Kidney (tissue), 14 donors: ENCODE measurements around the gene DPAGT1. TPM values are rescaled to one million over a fixed set of nuclear protein-coding genes. Genes with fewer than 3 reads are reported as not detected.

Experiments
- DNase-seq, 5 donors: peaks; one replicate each; pipeline ENCODE4 v3.0.0-alpha.2; 2013 to 2020
- FAIRE-seq: peaks from 2 replicates; lab custom pipeline; 2012; peaks lifted over from hg19 to GRCh38; lab: Jason Lieb, UNC
- H3K27ac ChIP-seq, 2 donors: one replicate each; pipeline ENCODE4 v1.7.0; 2013; ENCODE audit warnings: low read depth in 2 of 2, low read length in 2 of 2, inconsistent platforms in 1 of 2
- H3K27me3 ChIP-seq: one replicate; pipeline ENCODE4 v1.7.1; 2013; ENCODE audit warnings: low read length, inconsistent platforms; ENCODE audit not compliant: control insufficient read depth, insufficient read depth
- H3K36me3 ChIP-seq, 3 donors: one replicate each; pipeline versions ENCODE4 v1.7.0 to v1.7.1; 2013; ENCODE audit warnings: low read length in 3 of 3, control low read depth in 1 of 3, inconsistent platforms in 1 of 3; ENCODE audit not compliant: insufficient read depth in 3 of 3, control insufficient read depth in 2 of 3
- H3K4me1 ChIP-seq, 3 donors: one replicate each; pipeline versions ENCODE4 v1.7.0 to v1.7.1; 2013; ENCODE audit warnings: low read length in 3 of 3, inconsistent platforms in 1 of 3, low read depth in 1 of 3; ENCODE audit not compliant: control insufficient read depth in 2 of 3, insufficient read depth in 2 of 3
- H3K4me3 ChIP-seq, 3 donors: one replicate each; pipeline versions ENCODE4 v1.7.0 to v1.8.1; 2013; ENCODE audit warnings: low read length in 3 of 3, control low read depth in 1 of 3, inconsistent platforms in 1 of 3
- H3K9ac ChIP-seq, 3 donors: one replicate each; pipeline versions ENCODE4 v1.7.0 to v1.7.1; 2013; ENCODE audit warnings: low read length in 3 of 3, control low read depth in 1 of 3, inconsistent platforms in 1 of 3
- H3K9me3 ChIP-seq, 3 donors: one replicate each; pipeline versions ENCODE4 v1.7.0 to v1.7.1; 2013; ENCODE audit warnings: low read length in 3 of 3, control low read depth in 1 of 3, inconsistent platforms in 1 of 3; ENCODE audit not compliant: control insufficient read depth in 2 of 3, insufficient read depth in 1 of 3
- intact Hi-C: fragments of 100-400 bp; cut with DNase I; formaldehyde crosslinking; loops from one replicate; pipeline ENCODE4 v1.11.1; 2022
- polyA plus RNA-seq: library from polyadenylated mRNA; stranded (reverse); fragments of 350-450 nt; fragmentation: Illumina TruSeq; extraction: RNeasy Lipid Tissue Mini Kit (QIAGEN cat#74804); gene quantifications from one replicate; pipeline ENCODE4 v1.2.3, GENCODE V29; 2014; ENCODE audit warnings: low read depth, low replicate concordance; ENCODE audit not compliant: insufficient read depth
- total RNA-seq: library from RNA; stranded (reverse); fragmentation: NEBNext Ultra II Directional; extraction: Animal tissue kit (Norgen Biotek cat#: 25700); gene quantifications from one replicate; pipeline ENCODE4 v1.2.1, GENCODE V29; 2021
- TF ChIP-seq, protein P1 (sequence below): IDR thresholded peaks from 3 replicates; pipeline ENCODE4 v1.5.1; 2012; ENCODE audit warnings: mild to moderate bottlenecking, moderate library complexity, borderline replicate concordance; ENCODE audit not compliant: insufficient read depth; ENCODE audit errors: extremely low read depth
- donor health status: control.
- donor health status: control.
- donor health status: control.
- donor health status: control.
- donor health status: control.
- donor health status: DM: yes; HTN: yes; CAD: no.
- donor health status: Normal renal cell carcinoma (clear cell type).

DPAGT1 gene
- total and polyA plus RNA-seq, 2 donors from 2014 or later, result 34.8 to 41.0 TPM

GRCh38 chr11:119048644-119049043 lies 53.0 kb downstream of the DPAGT1 start:
- no peak overlapping the region for H3K27ac ChIP-seq
- peaks cover 0 to 63% (median 55%) of the 10 kb centered on the region in 3 donors for H3K36me3 ChIP-seq
- H3K27me3 ChIP-seq, result no peaks in the 10 kb centered on the region
- FAIRE-seq, result no peak
- TF ChIP-seq, protein P1, sequence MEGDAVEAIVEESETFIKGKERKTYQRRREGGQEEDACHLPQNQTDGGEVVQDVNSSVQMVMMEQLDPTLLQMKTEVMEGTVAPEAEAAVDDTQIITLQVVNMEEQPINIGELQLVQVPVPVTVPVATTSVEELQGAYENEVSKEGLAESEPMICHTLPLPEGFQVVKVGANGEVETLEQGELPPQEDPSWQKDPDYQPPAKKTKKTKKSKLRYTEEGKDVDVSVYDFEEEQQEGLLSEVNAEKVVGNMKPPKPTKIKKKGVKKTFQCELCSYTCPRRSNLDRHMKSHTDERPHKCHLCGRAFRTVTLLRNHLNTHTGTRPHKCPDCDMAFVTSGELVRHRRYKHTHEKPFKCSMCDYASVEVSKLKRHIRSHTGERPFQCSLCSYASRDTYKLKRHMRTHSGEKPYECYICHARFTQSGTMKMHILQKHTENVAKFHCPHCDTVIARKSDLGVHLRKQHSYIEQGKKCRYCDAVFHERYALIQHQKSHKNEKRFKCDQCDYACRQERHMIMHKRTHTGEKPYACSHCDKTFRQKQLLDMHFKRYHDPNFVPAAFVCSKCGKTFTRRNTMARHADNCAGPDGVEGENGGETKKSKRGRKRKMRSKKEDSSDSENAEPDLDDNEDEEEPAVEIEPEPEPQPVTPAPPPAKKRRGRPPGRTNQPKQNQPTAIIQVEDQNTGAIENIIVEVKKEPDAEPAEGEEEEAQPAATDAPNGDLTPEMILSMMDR, result no peak
- H3K9me3 ChIP-seq, result no peaks in the 10 kb centered on the region
- intact Hi-C loops, result no loop called here
- no peak overlapping the region for H3K4me3 ChIP-seq
- no peaks in the 10 kb centered on the region for H3K4me1 ChIP-seq
- no peak overlapping the region for H3K9ac ChIP-seq
- no peak for DNase-seq

DNA sequence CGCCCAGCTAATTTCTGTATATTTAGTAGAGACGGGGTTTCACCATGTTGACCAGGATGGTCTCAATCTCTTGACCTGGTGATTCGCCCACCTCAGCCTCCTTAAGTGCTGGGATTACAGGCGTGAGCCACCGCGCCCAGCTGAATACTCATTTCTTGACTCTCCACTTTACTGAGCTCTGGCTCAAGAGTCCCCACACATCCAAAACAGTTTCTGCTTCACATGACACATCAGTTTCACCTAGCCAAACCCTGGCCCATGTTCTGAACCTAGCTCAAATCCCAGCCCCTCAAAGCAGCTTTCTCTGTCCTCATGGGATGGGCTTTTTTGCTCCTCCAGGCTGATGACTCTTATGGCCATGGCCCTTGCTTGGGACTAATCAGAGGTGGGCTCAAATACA lies 54.4 kb downstream of the DPAGT1 start:
- H3K9ac ChIP-seq, result no peak overlapping the region
- H3K4me3 ChIP-seq, result no peak overlapping the region
- no peak overlapping the region for H3K27ac ChIP-seq
- H3K27me3 ChIP-seq, result no peaks in the 10 kb centered on the region
- peaks cover 0 to 51% (median 40%) of the 10 kb centered on the region in 3 donors for H3K36me3 ChIP-seq
- intact Hi-C loops, result no loop called here
- H3K9me3 ChIP-seq, result no peaks in the 10 kb centered on the region
- H3K4me1 ChIP-seq, result no peaks in the 10 kb centered on the region
- DNase-seq, result peak in 1 of 5 donors; percentile 24
- FAIRE-seq, result no peak
- TF ChIP-seq, protein P1, result no peak

Other genes starting within 250 kb of the DPAGT1 start
- 1.1 TPM for gene CXCR5, start 218.0 kb downstream of the DPAGT1 start, total RNA-seq
- not detected for gene CXCR5, start 218.0 kb downstream of the DPAGT1 start, polyA plus RNA-seq
- 57.5 TPM for gene BCL9L, start 175.9 kb downstream of the DPAGT1 start, total RNA-seq
- gene BCL9L, start 175.9 kb downstream of the DPAGT1 start, polyA plus RNA-seq, result 5.0 TPM
- gene UPK2, start 145.6 kb downstream of the DPAGT1 start, total RNA-seq, result not detected
- not detected for gene UPK2, start 145.6 kb downstream of the DPAGT1 start, polyA plus RNA-seq
- gene FOXR1, start 130.1 kb downstream of the DPAGT1 start, total RNA-seq, result not detected
- gene FOXR1, start 130.1 kb downstream of the DPAGT1 start, polyA plus RNA-seq, result not detected
- 45.0 TPM for gene CENATAC, start 103.7 kb downstream of the DPAGT1 start, total RNA-seq
- 19.8 TPM for gene CENATAC, start 103.7 kb downstream of the DPAGT1 start, polyA plus RNA-seq
- 852 TPM for gene RPS25, start 83.5 kb downstream of the DPAGT1 start, total RNA-seq
- gene RPS25, start 83.5 kb downstream of the DPAGT1 start, polyA plus RNA-seq, result 1,047 TPM
- 82.6 TPM for gene TRAPPC4, start 83.1 kb downstream of the DPAGT1 start, total RNA-seq
- gene TRAPPC4, start 83.1 kb downstream of the DPAGT1 start, polyA plus RNA-seq, result 136 TPM
- 49.5 TPM for gene SLC37A4, start 71.0 kb downstream of the DPAGT1 start, total RNA-seq
- 115 TPM for gene SLC37A4, start 71.0 kb downstream of the DPAGT1 start, polyA plus RNA-seq
- gene HYOU1, start 44.6 kb downstream of the DPAGT1 start, total RNA-seq, result 187 TPM
- gene HYOU1, start 44.6 kb downstream of the DPAGT1 start, polyA plus RNA-seq, result 69.0 TPM
- gene VPS11, start 34.0 kb downstream of the DPAGT1 start, total RNA-seq, result 40.8 TPM
- 40.0 TPM for gene VPS11, start 34.0 kb downstream of the DPAGT1 start, polyA plus RNA-seq
- gene HMBS, start 17.0 kb downstream of the DPAGT1 start, total RNA-seq, result 16.7 TPM
- gene HMBS, start 17.0 kb downstream of the DPAGT1 start, polyA plus RNA-seq, result 32.3 TPM
- gene C2CD2L, start 5.5 kb upstream of the DPAGT1 start, total RNA-seq, result 16.0 TPM
- gene C2CD2L, start 5.5 kb upstream of the DPAGT1 start, polyA plus RNA-seq, result 17.7 TPM
- gene HINFP, start 19.7 kb upstream of the DPAGT1 start, total RNA-seq, result 29.1 TPM
- 14.5 TPM for gene HINFP, start 19.7 kb upstream of the DPAGT1 start, polyA plus RNA-seq
- gene ABCG4, start 47.2 kb upstream of the DPAGT1 start, total RNA-seq, result 0.25 TPM
- gene ABCG4, start 47.2 kb upstream of the DPAGT1 start, polyA plus RNA-seq, result 0.52 TPM
- 21.2 TPM for gene NLRX1, start 66.9 kb upstream of the DPAGT1 start, total RNA-seq
- gene NLRX1, start 66.9 kb upstream of the DPAGT1 start, polyA plus RNA-seq, result 11.9 TPM
- gene NHERF4, start 83.6 kb upstream of the DPAGT1 start, total RNA-seq, result 3.5 TPM
- gene NHERF4, start 83.6 kb upstream of the DPAGT1 start, polyA plus RNA-seq, result 47.9 TPM
- 20.6 TPM for gene CBL, start 104.5 kb upstream of the DPAGT1 start, total RNA-seq
- gene CBL, start 104.5 kb upstream of the DPAGT1 start, polyA plus RNA-seq, result 2.0 TPM
- gene MCAM, start 215.3 kb upstream of the DPAGT1 start, total RNA-seq, result 137 TPM
- gene MCAM, start 215.3 kb upstream of the DPAGT1 start, polyA plus RNA-seq, result 42.1 TPM
- 23.5 TPM for gene RNF26, start 232.7 kb upstream of the DPAGT1 start, total RNA-seq
- 18.2 TPM for gene RNF26, start 232.7 kb upstream of the DPAGT1 start, polyA plus RNA-seq
- gene C1QTNF5, start 239.0 kb upstream of the DPAGT1 start, total RNA-seq, result 42.8 TPM
- gene C1QTNF5, start 239.0 kb upstream of the DPAGT1 start, polyA plus RNA-seq, result 40.4 TPM
- not detected for gene MFRP, start 244.9 kb upstream of the DPAGT1 start, total RNA-seq
- not detected for gene MFRP, start 244.9 kb upstream of the DPAGT1 start, polyA plus RNA-seq